CD4-positive, alpha-beta T cell (primary cell): ENCODE results near the gene HES1. TPM values are rescaled to one million over a fixed set of nuclear protein-coding genes. Genes with fewer than 3 reads are reported as not detected.

Experiments
- ATAC-seq: fragments of 200-7000 bp; cut with Tn5 transposase; one replicate; pipeline ENCODE4 v1.10.0; 2022; ENCODE audit warnings: mild to moderate bottlenecking; ENCODE audit not compliant: poor library complexity
- CTCF ChIA-PET: fragments of 350-600 bp; sonication (Branson Sonifier 250); formaldehyde crosslinking; loops from one replicate; lab custom pipeline; 2021; ENCODE audit warnings: antibody characterized with exemption, inconsistent platforms; lab: Charles Lee
- POLR2A ChIA-PET: fragments of 350-600 bp; sonication (Branson Sonifier 250); formaldehyde crosslinking; loops from one replicate; lab custom pipeline; 2021; ENCODE audit warnings: antibody characterized with exemption, inconsistent platforms; lab: Charles Lee
- DNase-seq, 14 experiments: peaks; one replicate each; pipeline ENCODE4 v3.0.0-alpha.2; 2013 to 2020; ENCODE audit warnings: mixed read lengths in 2 of 14
- H3K27ac ChIP-seq, 2 donors: one replicate each; pipeline versions ENCODE4 v1.5.1 to v1.7.0; 2013; ENCODE audit warnings: low read length in 2 of 2, low read depth in 1 of 2, mild to moderate bottlenecking in 1 of 2
- H3K27me3 ChIP-seq, 2 experiments: 1 replicate in 1 of 2; 2 replicates in 1 of 2; pipeline versions ENCODE4 v1.6.1 to v1.7.0; 2013; ENCODE audit warnings: low read length in 2 of 2, control low read depth in 1 of 2, mild to moderate bottlenecking in 1 of 2, moderate library complexity in 1 of 2; ENCODE audit not compliant: insufficient read depth in 2 of 2, control insufficient read depth in 1 of 2
- H3K36me3 ChIP-seq: one replicate; pipeline ENCODE4 v1.6.1; 2013; ENCODE audit warnings: low read length, control low read depth; ENCODE audit not compliant: insufficient read depth
- H3K4me1 ChIP-seq: one replicate; pipeline ENCODE4 v1.6.1; 2013; ENCODE audit warnings: low read length, control low read depth; ENCODE audit not compliant: insufficient read depth
- H3K4me3 ChIP-seq: one replicate; pipeline ENCODE4 v1.5.1; 2013; ENCODE audit warnings: mild to moderate bottlenecking, low read length, moderate library complexity
- H3K9me3 ChIP-seq, 2 experiments: 1 replicate in 1 of 2; 2 replicates in 1 of 2; pipeline versions ENCODE4 v1.6.1 to v1.7.0; 2013; ENCODE audit warnings: low read length in 2 of 2, mild to moderate bottlenecking in 2 of 2, control low read depth in 1 of 2, moderate library complexity in 1 of 2; ENCODE audit not compliant: control insufficient read depth in 1 of 2, insufficient read depth in 1 of 2
- H3K27ac Mint-ChIP-seq: one replicate; pipeline ENCODE4 v1.8.0; 2020; ENCODE audit warnings: mixed read lengths
- H3K27me3 Mint-ChIP-seq: one replicate; pipeline ENCODE4 v1.8.0; 2021; ENCODE audit warnings: mixed read lengths
- H3K36me3 Mint-ChIP-seq: one replicate; pipeline ENCODE4 v1.8.0; 2021; ENCODE audit warnings: low read depth, mixed read lengths
- H3K4me1 Mint-ChIP-seq: one replicate; pipeline ENCODE4 v1.8.0; 2021; ENCODE audit warnings: low read depth, mixed read lengths
- H3K4me3 Mint-ChIP-seq: one replicate; pipeline ENCODE4 v1.8.0; 2020; ENCODE audit warnings: mild to moderate bottlenecking, mixed read lengths
- H3K9me3 Mint-ChIP-seq: one replicate; pipeline ENCODE4 v1.8.0; 2020; ENCODE audit warnings: mixed read lengths
- intact Hi-C, 2 experiments: fragments of 100-400 bp; cut with DNase I in 1 of 2; cut with micrococcal nuclease in 1 of 2; formaldehyde crosslinking; loops; one replicate each; pipeline versions ENCODE4 v1.15.1 to v1.9.0; 2023 to 2025; cut with DNase I, micrococcal nuclease
- total RNA-seq, 174 experiments: library from RNA in 2 of 174; stranded (reverse) in 2 of 174; gene quantifications; one replicate each; pipeline ENCODE4 v1.2.3 and lab custom pipeline; 2021 to 2026
- TF ChIP-seq, protein P1 (sequence below): fragments of 200-600 bp; IDR thresholded peaks from one replicate; pipeline ENCODE4 v1.8.0; 2022; ENCODE audit warnings: antibody characterized with exemption, mild to moderate bottlenecking

HES1 gene
- total RNA-seq, 2 experiments from 2014 or later, result 0.89 to 1.5 TPM

DNA sequence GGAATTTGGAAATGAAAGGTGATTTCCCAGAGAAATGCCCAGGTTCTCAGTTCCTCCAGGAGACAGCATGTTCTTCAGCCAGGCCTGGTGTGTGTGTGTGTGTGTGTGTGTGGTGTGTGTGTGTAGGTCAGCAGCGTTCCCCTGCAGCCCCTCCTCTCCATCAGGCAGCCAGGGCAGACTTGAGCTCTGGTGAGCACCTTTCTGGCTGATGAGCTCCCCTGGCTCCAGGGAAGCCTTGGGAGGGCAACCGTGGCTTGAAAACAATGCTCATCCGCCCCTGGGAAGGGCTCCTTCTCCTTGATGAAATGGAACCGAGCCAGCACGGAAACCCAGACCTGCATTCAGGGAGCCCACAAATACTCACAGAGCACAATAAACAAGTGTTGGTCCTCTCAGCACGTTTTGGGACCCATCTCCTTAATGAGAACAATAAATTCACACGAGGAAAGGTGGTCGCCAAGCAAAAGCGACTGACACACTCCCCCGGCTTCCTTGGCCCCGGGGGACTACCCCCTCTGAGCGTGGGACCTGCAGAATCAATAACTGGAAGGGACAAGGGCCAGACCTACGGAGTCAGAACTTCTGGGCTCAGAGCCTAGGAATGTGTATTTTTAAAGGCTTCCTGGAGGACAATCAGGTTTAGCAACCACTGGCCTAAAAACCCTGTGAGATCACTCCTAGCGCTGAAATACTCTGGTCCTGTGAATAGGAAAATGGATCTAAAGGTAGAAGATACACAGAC lies 38.6 kb upstream of the HES1 start:
- H3K4me3 Mint-ChIP-seq, result no peak overlapping the region
- TF ChIP-seq, protein P1, sequence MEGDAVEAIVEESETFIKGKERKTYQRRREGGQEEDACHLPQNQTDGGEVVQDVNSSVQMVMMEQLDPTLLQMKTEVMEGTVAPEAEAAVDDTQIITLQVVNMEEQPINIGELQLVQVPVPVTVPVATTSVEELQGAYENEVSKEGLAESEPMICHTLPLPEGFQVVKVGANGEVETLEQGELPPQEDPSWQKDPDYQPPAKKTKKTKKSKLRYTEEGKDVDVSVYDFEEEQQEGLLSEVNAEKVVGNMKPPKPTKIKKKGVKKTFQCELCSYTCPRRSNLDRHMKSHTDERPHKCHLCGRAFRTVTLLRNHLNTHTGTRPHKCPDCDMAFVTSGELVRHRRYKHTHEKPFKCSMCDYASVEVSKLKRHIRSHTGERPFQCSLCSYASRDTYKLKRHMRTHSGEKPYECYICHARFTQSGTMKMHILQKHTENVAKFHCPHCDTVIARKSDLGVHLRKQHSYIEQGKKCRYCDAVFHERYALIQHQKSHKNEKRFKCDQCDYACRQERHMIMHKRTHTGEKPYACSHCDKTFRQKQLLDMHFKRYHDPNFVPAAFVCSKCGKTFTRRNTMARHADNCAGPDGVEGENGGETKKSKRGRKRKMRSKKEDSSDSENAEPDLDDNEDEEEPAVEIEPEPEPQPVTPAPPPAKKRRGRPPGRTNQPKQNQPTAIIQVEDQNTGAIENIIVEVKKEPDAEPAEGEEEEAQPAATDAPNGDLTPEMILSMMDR, result no peak
- H3K27me3 Mint-ChIP-seq, result no peaks in the 10 kb centered on the region
- no peaks in the 10 kb centered on the region for H3K36me3 ChIP-seq
- intact Hi-C loops, result no loop called here
- no peaks in the 10 kb centered on the region for H3K9me3 ChIP-seq
- H3K27ac ChIP-seq, result no peak overlapping the region
- ATAC-seq (no peak), DNase-seq (no peak)
- no peaks in the 10 kb centered on the region for H3K36me3 Mint-ChIP-seq
- no peak overlapping the region for H3K27ac Mint-ChIP-seq
- no peaks in the 10 kb centered on the region for H3K9me3 Mint-ChIP-seq
- peaks cover 6% of the 10 kb centered on the region for H3K4me1 ChIP-seq
- no peak overlapping the region for H3K4me3 ChIP-seq
- ChIA-PET CTCF (interaction anchor here (0.8 kb wide), 1 partner anchor 65 kb away, joined by 3 read pairs; no protein-coding TSS in a partner anchor), POLR2A (no interaction called here)
- H3K4me1 Mint-ChIP-seq, result peaks cover 12% of the 10 kb centered on the region
- H3K27me3 ChIP-seq, result peaks cover 6 to 11% of the 10 kb centered on the region in 2 experiments

DNA sequence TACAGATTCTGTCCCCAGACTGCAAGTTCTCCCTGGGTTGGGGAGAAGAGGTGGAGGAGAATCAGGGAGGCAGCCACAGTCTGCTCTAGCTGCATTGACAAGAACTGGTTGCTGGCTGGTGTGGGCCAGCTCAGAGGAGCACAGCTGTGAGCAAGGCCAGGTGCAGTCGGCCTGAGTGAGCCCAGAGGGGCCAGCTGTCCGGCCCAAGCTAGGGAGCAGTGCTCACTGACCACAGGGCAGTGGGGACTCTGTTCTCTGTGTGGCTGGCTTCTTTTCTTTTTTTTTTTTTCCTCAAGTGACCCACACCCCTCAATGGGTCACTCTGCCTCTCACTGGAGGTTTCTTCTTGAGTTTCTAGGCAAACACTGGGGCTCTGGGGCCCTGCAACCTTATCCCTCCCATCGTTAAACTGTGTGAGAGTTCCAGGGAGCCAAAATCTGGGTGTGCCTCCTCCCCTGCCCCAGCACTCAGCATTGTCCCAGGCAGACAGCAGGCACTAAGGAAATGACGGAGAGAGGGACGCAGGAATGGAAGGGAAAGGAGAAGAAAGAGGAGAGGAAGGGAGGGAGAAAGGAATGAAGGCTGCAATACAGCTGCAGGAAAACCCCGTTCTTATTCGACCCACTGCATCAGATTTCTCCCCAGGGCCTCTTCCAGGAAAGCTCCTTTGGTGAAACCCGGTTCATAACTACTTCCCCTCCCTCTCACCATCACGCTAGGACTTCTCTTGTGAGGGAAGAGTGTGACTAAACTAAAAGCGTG lies 37.7 kb upstream of the HES1 start:
- DNase-seq, result no peak
- no peaks in the 10 kb centered on the region for H3K9me3 Mint-ChIP-seq
- no peak overlapping the region for H3K4me3 ChIP-seq
- H3K27ac Mint-ChIP-seq, result no peak overlapping the region
- no peak overlapping the region for H3K4me3 Mint-ChIP-seq
- no peaks in the 10 kb centered on the region for H3K36me3 ChIP-seq
- intact Hi-C loops, result no loop called here
- CTCF ChIA-PET, result interaction anchor here (0.8 kb wide), 1 partner anchor 64 kb away, joined by 3 read pairs; no protein-coding TSS in a partner anchor
- peaks cover 4 to 11% of the 10 kb centered on the region in 2 experiments for H3K27me3 ChIP-seq
- no peaks in the 10 kb centered on the region for H3K27me3 Mint-ChIP-seq
- peaks cover 15% of the 10 kb centered on the region for H3K4me1 Mint-ChIP-seq
- TF ChIP-seq, protein P1, result no peak
- ATAC-seq, result no peak
- H3K27ac ChIP-seq, result no peak overlapping the region
- no peaks in the 10 kb centered on the region for H3K9me3 ChIP-seq
- H3K36me3 Mint-ChIP-seq, result no peaks in the 10 kb centered on the region
- peaks cover 9% of the 10 kb centered on the region for H3K4me1 ChIP-seq
- POLR2A ChIA-PET, result no interaction called here

DNA sequence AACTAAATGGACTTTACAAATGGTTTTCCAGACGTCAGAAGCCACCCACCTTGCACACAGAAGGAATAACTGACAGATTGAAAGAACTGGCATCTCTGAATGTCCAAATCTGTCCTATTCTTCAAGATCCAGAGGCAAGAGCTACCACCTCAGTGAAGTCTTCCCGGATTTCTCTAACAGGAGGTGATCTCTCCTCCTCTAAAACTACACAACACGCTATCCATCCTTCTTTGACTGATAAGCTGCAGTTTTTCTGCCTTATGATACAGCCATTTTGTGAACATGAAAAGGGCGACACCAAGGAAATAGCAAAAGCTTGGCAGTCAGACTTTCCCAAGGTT lies 37.1 kb upstream of the HES1 start:
- peaks cover 15% of the 10 kb centered on the region for H3K4me1 ChIP-seq
- ChIA-PET POLR2A (no interaction called here), CTCF (no interaction called here)
- Mint-ChIP-seq H3K27ac (no peak overlapping the region), H3K4me3 (no peak overlapping the region), H3K4me1 (peaks cover 20% of the 10 kb centered on the region), H3K27me3 (no peaks in the 10 kb centered on the region), H3K36me3 (no peaks in the 10 kb centered on the region), H3K9me3 (no peaks in the 10 kb centered on the region)
- no peak overlapping the region for H3K4me3 ChIP-seq
- ATAC-seq (no peak), DNase-seq (no peak)
- peaks cover 4 to 11% of the 10 kb centered on the region in 2 experiments for H3K27me3 ChIP-seq
- H3K27ac ChIP-seq, result no peak overlapping the region
- TF ChIP-seq, protein P1, result no peak
- H3K9me3 ChIP-seq, result no peaks in the 10 kb centered on the region
- no peaks in the 10 kb centered on the region for H3K36me3 ChIP-seq
- intact Hi-C loops, result no loop called here
